Natural killer cell treated with Interleukin-12 subunit alpha and Interleukin-12 subunit beta and Interleukin-15 and Interleukin-18, amount 100 ng/mL, for 72 hours (primary cell): ENCODE data around the gene POLN. TPM values are rescaled to one million over a fixed set of nuclear protein-coding genes. Genes with fewer than 3 reads are reported as not detected.

Experiments
- ATAC-seq, 2 donors: fragments of 150-1000 bp; cut with Tn5 transposase in 1 of 2; sonication (Bioruptor Pico), chemical (Tn5 transposase) in 1 of 2; 2 replicates each; pipeline ENCODE4 v1.10.0; 2021
- DNase-seq: peaks from one replicate; pipeline ENCODE4 v3.0.0; 2022; ENCODE audit warnings: low spot score
- H3K27ac Mint-ChIP-seq, 2 donors: 1 replicate in 1 of 2; 2 replicates in 1 of 2; pipeline ENCODE4 v1.8.0; 2022; ENCODE audit warnings: mixed read lengths in 2 of 2, mild to moderate bottlenecking in 1 of 2, moderate library complexity in 1 of 2
- H3K27me3 Mint-ChIP-seq, 2 donors: 1 replicate in 1 of 2; 2 replicates in 1 of 2; pipeline ENCODE4 v1.8.0; 2022; ENCODE audit warnings: mixed read lengths in 2 of 2
- H3K36me3 Mint-ChIP-seq: one replicate; pipeline ENCODE4 v1.8.0; 2022; ENCODE audit warnings: mixed read lengths
- H3K4me1 Mint-ChIP-seq, 2 donors: 1 replicate in 1 of 2; 2 replicates in 1 of 2; pipeline ENCODE4 v1.8.0; 2022; ENCODE audit warnings: low read depth in 2 of 2, mixed read lengths in 2 of 2, mild to moderate bottlenecking in 1 of 2
- H3K4me3 Mint-ChIP-seq: one replicate; pipeline ENCODE4 v1.8.0; 2022; ENCODE audit warnings: mixed read lengths
- H3K9me3 Mint-ChIP-seq: 2 replicates; pipeline ENCODE4 v1.8.0; 2022; ENCODE audit warnings: mixed read lengths
- total RNA-seq, 2 donors: library from RNA; stranded (reverse); gene quantifications; one replicate each; pipeline ENCODE4 v1.2.3, GENCODE V29; 2022

POLN gene
- total RNA-seq, 2 donors from 2014 or later = 3.8 to 6.1 TPM

DNA sequence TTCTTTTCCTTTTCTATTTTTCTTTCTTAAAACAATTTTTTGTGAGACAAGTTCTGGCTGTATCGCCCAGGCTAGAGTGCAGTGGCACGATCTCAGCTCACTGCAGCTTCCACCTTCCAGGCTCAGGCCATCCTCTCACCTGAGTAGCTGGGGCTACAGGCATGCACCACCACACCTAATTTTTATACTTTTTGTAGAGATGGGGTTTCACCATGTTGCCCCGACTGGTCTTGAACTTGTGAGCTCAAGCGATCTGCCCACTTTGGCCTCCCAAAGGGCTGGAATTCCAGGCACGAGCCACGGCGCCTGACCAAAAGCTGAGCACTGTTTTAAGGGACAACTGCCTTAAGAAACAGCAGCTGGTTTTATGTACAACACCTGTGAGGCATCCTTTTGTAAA lies 192.1 kb downstream of the POLN start:
- DNase-seq = no peak
- ATAC-seq = no peak
- no peak overlapping the region for H3K27ac Mint-ChIP-seq
- H3K9me3 Mint-ChIP-seq = no peaks in the 10 kb centered on the region
- H3K4me1 Mint-ChIP-seq = no peaks in the 10 kb centered on the region
- H3K4me3 Mint-ChIP-seq = no peak overlapping the region
- no peaks in the 10 kb centered on the region for H3K36me3 Mint-ChIP-seq
- H3K27me3 Mint-ChIP-seq = peaks cover 6 to 20% of the 10 kb centered on the region in 2 donors

DNA sequence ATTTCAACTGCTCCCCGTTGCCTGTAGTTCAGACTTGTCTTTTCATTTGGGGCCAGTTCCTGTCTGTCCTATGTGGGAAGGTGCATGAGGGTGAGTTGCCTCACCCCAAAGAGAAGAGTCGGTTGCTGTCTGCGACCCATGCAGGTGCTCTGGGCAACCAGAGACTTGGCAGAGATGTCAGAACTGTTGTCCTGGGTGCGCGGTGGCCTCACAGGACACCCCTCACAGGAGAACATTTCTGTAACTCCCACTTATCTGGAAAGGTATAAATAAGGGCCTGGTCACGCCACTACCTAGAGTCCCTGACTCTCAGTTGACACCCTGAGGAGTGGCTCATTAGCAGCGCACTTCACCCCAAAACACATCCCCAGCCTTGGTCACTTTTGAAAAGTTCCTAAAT lies 192.5 kb downstream of the POLN start:
- H3K27ac Mint-ChIP-seq = no peak overlapping the region

DNA sequence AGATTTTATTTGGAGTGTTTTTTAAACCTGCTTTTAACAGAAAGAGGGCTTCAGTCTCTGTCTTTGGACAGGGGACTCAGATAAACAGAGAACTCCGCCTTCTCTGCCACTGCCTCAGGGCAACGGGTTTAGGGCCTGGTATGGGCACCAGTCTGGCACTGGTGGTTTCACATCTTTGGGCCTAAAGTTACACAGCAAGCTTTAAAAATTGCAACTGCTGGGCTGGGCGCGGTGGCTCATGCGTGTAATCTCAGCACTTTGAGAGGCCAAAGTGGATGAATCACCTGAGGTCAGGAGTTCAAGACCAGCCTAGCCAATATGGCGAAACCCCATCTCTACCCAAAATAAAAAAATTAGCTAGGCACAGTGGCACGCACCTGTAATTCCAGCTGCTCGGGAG lies 193.1 kb downstream of the POLN start:
- Mint-ChIP-seq H3K9me3 (no peaks in the 10 kb centered on the region), H3K36me3 (no peaks in the 10 kb centered on the region), H3K4me1 (no peaks in the 10 kb centered on the region), H3K27me3 (peaks cover under 1 to 17% of the 10 kb centered on the region in 2 donors), H3K27ac (no peak overlapping the region), H3K4me3 (no peak overlapping the region)
- DNase-seq = peak; percentile 34
- ATAC-seq = no peak

More for the DNA sequence above, 192.5 kb downstream of the POLN start:
- Mint-ChIP-seq H3K4me3 (no peak overlapping the region), H3K27me3 (peaks cover 6 to 20% of the 10 kb centered on the region in 2 donors), H3K36me3 (no peaks in the 10 kb centered on the region), H3K4me1 (no peaks in the 10 kb centered on the region), H3K9me3 (no peaks in the 10 kb centered on the region)
- DNase-seq = peak; percentile 3
- no peak for ATAC-seq

DNA sequence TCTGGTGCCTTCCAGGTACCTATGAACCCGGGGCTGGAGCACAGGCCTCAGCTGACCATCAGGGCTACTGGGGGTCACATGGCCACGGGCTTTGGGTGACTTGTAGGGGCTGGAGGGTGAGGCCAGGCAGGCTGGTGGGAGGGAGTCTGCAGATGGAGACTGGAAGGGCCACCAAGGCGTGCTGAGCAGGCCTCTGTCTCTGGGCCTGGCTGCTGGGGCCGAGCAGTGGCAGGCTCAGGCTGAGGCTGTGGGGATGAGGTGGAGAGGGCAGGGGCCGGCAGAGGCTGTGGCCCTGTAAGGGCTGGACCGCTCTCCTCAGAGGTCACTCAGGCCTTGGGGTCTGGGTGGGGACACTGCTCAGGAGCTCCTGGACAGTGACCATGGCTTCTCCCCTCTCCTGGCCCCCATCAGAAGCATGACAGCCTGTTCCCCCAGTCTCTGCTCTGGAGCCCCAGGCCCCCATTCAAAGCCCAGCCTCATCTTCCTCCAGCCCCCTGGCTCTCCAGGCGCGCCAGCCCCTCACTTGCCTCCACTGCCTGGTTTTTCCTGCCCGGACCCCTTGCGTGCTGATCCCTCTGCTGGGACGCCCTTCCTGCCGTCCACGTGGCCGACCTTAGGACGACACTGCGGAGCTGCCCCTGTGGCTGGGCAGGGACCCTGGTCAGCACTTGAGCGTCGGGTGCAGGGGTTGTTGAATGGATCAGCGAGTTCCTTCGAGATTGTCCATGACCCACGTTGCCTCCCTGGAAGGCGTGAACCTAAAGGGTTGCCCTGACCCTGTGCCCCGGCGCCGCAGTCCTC lies 193.9 kb downstream of the POLN start:
- no peaks in the 10 kb centered on the region for H3K36me3 Mint-ChIP-seq
- H3K27me3 Mint-ChIP-seq = peaks cover 0 to 17% of the 10 kb centered on the region in 2 donors
- ATAC-seq (peak in 1 of 2 donors; percentile 17), DNase-seq (no peak)
- H3K27ac Mint-ChIP-seq = no peak overlapping the region
- no peaks in the 10 kb centered on the region for H3K9me3 Mint-ChIP-seq
- no peak overlapping the region for H3K4me3 Mint-ChIP-seq
- H3K4me1 Mint-ChIP-seq = no peaks in the 10 kb centered on the region

DNA sequence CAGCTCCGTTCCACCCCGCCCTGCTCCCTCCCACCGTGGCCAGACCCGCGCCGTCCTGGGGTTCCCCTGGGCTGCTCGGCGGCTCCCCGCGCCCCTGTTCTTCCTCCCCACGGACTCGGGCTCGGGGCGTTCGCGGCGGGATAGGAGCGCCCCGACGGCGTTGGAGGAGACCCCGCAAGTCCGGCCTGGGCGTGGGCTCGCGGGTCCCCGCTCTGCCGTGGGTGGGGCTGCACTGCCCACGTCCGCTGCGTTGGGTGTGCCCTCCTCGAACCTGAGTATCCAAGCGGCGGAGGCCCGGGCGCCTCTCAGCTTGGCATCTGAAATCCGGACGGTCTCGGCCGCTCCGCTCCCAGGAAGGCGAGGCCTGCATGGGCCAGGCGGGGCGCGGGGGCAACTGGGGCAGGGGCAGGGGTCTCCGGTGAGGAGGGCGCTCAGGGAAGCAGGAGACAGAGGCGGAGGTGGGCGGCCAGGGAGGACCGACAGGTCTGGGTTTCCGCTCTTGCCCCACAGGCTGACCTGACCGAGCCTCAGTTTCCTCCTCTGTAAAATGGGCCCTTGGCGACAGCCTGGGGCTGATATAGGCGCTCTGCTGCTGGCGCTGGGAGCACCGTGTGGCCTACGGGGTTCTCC lies 194.8 kb downstream of the POLN start:
- no peaks in the 10 kb centered on the region for H3K4me1 Mint-ChIP-seq
- DNase-seq = no peak
- no peaks in the 10 kb centered on the region for H3K36me3 Mint-ChIP-seq
- no peak overlapping the region for H3K27ac Mint-ChIP-seq
- H3K27me3 Mint-ChIP-seq = peaks cover 0 to 13% of the 10 kb centered on the region in 2 donors
- no peak overlapping the region for H3K4me3 Mint-ChIP-seq
- no peaks in the 10 kb centered on the region for H3K9me3 Mint-ChIP-seq
- ATAC-seq = no peak

DNA sequence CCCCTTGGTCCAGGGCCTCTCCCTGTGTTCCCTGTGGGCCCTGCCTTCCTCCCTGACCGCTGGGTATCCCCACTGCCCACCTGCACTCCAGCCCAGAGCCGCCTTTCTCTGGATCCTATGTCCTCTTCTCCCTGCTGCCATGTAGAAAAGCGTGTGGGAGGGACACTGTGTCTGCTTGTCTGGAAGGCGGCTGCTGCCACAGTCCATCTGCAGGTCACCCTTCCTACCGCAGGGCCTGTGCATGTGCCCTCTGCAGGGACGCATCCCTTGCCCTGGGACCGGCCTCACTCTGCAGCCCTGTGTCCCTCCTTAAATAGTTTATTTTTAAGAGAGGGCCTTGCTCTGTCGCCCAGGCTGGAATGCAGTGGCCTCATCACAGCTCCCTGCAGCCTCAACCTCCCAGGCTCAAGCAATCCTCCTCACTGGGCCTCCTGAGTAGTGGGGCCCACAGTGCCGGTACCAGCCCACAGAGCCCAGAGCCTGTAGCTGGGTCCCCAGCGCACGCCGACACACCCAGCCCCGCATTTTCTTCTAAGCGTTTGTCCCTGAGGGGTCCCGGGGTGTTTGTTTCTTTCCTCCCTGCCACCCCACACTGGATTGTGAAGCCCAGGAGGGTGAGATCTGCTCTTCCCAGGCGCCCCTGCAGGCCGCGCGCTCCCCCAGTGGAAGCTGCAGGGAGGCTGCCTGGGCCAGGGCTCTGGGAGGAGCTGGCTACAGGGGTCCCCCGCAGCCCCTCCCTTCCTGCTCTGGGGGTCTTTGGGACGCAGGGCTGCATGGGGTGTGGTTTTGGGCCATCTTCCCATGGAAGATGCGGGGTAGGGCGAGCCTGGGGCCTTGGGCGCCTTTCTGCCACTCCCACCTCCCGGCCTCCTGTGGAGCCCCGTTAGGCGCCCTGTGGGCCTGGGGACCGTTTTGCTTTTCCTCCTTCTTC lies 195.6 kb downstream of the POLN start:
- ATAC-seq = no peak
- Mint-ChIP-seq H3K9me3 (no peaks in the 10 kb centered on the region), H3K27ac (no peak overlapping the region), H3K36me3 (no peaks in the 10 kb centered on the region), H3K27me3 (peaks cover 0 to 13% of the 10 kb centered on the region in 2 donors), H3K4me1 (peaks cover 0 to 3% of the 10 kb centered on the region in 2 donors), H3K4me3 (no peak overlapping the region)
- DNase-seq = no peak

DNA sequence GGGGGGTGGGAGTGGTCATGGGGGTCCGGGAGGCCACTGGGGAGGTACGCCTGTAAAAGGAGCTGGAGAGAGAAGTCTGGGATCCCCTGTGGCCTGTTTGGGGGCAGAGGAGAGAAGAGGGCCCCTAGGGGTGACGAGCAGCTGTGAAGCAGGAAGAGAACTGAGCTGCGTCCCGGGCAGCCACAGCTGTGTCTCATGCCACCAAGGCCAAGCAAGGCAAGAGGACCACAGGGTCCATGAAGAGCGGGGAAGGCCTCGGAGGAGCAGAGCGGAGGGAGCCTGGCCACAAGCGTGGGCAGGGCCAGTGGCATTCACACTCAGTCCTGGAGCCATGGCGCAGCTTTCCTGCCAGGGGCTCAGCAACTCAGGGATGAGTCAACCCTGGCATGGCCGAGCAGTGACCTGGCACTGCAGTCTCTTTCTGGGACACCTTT lies 196.4 kb downstream of the POLN start:
- H3K4me1 Mint-ChIP-seq = peaks cover 0 to 3% of the 10 kb centered on the region in 2 donors
- no peak overlapping the region for H3K27ac Mint-ChIP-seq
- no peak overlapping the region for H3K4me3 Mint-ChIP-seq
- H3K36me3 Mint-ChIP-seq = no peaks in the 10 kb centered on the region
- DNase-seq (no peak), ATAC-seq (no peak)
- H3K27me3 Mint-ChIP-seq = peaks cover 0 to 6% of the 10 kb centered on the region in 2 donors
- no peaks in the 10 kb centered on the region for H3K9me3 Mint-ChIP-seq

DNA sequence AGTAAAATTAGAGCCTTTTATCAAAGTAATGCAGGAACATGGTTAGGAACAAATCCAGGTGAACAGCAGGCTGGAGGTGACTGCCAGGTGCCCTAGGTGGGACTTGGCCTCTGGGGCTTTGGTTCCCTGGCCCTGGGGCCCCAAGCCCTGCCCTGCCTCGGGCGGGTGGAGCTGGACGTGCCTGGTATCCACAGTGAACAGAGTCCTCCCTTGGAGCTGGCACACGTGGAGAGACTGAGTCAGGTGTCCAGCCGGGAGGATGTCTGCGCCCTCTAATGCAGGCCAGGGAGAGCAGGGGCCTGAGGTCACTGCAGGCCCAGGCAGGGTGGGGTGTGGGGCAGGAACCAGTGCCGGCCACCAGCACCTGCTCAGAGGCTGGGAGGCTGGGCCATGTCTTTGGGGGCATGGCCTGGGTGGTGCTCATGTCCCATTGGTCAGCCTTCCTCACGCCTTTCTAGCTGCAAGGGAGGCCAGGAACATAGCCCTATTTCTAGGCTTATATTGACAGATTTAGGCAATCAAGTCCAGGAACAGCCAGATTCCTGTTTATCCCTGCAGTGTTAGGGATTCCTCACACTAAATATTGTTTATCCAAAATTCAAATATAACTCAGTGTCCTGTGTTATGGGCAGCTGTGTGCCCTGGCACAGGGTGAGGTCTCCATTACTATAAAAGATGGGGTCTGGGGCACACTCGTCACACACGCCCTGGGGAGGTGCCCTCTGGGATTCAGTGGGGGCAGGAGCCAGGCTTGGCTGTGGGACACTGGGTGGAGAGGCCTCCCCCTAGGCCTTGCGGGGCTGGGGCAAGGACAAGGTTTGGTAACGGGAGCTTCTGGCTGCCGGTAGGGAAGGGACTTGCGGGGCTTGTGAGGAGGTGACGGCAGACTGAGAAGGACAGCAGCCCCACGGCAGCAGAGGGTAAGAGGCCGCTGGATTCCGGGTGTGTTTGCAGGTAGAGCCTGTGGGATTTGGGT lies 197.1 kb downstream of the POLN start:
- Mint-ChIP-seq H3K27me3 (peaks cover 4 to 6% of the 10 kb centered on the region in 2 donors), H3K27ac (no peak overlapping the region), H3K36me3 (no peaks in the 10 kb centered on the region), H3K4me1 (peaks cover 0 to 5% of the 10 kb centered on the region in 2 donors), H3K9me3 (no peaks in the 10 kb centered on the region), H3K4me3 (no peak overlapping the region)
- no peak for DNase-seq
- ATAC-seq = no peak

DNA sequence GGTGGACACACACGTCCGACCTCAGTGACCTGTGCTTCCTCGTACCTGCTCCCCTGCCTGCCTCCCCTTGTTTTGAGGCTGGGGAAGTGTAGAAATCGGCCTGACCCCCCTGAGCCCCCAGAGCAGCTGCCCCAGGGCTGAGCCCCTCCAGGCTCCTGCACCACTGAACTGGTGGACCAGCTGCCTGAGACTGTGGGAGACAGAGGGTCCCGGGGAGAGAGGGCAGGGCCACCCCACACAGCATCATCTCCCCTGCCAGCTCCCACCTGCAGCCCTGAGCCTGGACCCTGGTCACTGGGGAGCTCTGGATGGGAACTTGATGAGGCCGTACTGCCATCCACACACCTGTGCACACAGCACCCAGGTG lies 197.8 kb downstream of the POLN start:
- Mint-ChIP-seq H3K4me1 (peaks cover 0 to 6% of the 10 kb centered on the region in 2 donors), H3K4me3 (no peak overlapping the region), H3K36me3 (no peaks in the 10 kb centered on the region), H3K9me3 (no peaks in the 10 kb centered on the region), H3K27me3 (peaks cover 8 to 9% of the 10 kb centered on the region in 2 donors), H3K27ac (no peak overlapping the region)
- no peak for DNase-seq
- no peak for ATAC-seq

DNA sequence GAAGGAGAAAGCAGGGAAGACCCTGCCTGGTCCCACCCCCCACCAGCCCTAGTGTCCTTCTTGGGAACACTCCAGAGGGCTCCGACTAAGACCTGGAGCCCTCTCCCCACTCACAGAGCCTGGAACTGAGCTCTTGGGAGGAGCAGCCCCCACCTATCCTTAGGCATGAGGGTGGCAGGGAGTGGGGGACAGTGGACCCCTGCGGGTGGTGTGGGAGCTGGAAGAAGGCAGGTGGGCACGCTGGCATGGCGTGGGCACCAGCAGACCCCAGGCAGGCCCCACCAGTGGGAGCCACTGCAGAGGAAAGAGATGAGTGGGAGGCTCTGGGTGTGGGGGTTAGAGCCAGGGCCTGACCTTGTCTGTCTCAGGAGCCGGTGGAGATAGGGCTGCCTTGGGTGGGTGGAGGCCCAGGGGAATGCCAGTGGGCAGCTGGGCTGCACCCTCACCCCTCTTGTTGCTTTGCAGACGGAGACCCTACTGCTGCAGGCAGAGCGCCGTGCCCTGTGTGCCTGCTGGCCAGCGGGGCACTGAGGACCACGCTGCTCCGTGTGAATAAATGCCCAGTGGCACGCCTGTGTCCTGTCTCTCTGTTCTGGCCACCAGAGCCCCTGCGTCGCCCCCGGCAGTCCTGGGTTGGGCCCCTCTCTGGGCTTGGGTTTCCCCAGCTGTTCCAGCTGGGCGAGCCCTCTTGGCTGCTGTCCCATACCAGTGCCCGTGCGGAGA lies 198.4 kb downstream of the POLN start:
- peaks cover 12 to 14% of the 10 kb centered on the region in 2 donors for H3K27me3 Mint-ChIP-seq
- no peak for ATAC-seq
- H3K27ac Mint-ChIP-seq = no peak overlapping the region
- no peak overlapping the region for H3K4me3 Mint-ChIP-seq
- H3K9me3 Mint-ChIP-seq = no peaks in the 10 kb centered on the region
- DNase-seq = no peak
- no peaks in the 10 kb centered on the region for H3K36me3 Mint-ChIP-seq
- peaks cover 0 to 6% of the 10 kb centered on the region in 2 donors for H3K4me1 Mint-ChIP-seq

DNA sequence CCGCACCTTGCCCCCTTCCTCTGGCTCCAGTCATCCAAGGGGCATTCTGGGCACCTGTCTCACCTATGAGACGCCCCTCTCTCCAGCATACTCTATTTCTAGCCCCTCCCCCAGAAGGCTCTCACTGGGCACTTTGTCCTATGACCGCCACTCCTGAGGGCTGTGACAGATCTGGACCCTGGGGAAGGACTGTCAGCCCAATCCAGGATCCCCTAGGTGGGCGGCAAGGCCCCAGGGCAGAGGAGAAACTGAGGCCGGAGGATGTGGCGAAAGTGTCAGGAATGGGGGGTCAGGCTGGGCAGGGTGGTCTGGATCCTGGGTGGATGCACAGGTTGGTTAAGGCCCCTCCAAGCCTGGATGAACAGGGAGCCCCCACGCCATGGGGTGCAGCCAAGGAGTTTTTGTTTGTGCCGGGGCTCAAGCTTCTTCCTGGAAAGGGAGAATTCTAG lies 198.9 kb downstream of the POLN start:
- ATAC-seq (no peak), DNase-seq (no peak)
- Mint-ChIP-seq H3K4me3 (peak overlapping the region; percentile 65), H3K27ac (no peak overlapping the region), H3K9me3 (no peaks in the 10 kb centered on the region), H3K4me1 (peaks cover 0 to 6% of the 10 kb centered on the region in 2 donors), H3K36me3 (no peaks in the 10 kb centered on the region), H3K27me3 (peaks cover 11 to 17% of the 10 kb centered on the region in 2 donors)

DNA sequence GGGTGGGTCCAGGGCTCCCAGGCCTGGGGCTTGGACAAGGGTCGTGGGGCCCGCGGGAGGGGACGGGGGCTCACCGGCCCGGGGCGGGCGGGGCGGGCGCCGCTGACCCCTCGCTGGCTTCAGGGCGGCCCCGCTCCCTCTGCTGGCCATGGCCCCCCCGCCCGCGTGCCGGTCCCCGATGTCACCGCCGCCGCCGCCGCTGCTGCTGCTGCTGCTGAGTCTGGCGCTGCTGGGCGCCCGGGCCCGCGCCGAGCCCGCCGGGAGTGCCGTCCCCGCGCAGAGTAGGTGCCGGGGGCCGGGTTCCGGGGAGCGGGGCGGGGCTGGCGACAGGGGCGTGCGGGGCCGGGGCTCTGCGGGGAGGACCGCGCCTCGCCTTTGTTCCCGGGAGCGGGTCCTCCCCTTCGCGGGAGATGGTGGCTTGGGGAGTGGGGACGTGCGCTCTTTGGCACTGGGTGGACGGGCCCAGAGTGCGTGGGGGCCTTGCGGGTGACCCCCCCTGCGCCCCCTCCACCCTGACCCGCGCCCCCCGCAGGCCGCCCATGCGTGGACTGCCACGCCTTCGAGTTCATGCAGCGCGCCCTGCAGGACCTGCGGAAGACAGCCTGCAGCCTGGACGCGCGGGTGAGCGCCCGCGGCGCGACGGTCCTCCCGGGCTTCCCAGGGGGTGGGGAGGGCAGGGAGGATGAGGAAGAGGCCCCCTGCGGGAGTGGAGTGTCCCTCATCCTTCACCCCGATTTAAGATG lies 199.5 kb downstream of the POLN start:
- no peak for DNase-seq
- no peaks in the 10 kb centered on the region for H3K36me3 Mint-ChIP-seq
- peak overlapping the region; percentile 79 for H3K4me3 Mint-ChIP-seq
- peak; percentile 61 to 63 for ATAC-seq
- no peak overlapping the region for H3K27ac Mint-ChIP-seq
- no peaks in the 10 kb centered on the region for H3K9me3 Mint-ChIP-seq
- H3K27me3 Mint-ChIP-seq = peaks cover 11 to 17% of the 10 kb centered on the region in 2 donors
- peaks cover 0 to 6% of the 10 kb centered on the region in 2 donors for H3K4me1 Mint-ChIP-seq
